ENCODE data around the gene CLRN1.

CLRN1 gene

DNA sequence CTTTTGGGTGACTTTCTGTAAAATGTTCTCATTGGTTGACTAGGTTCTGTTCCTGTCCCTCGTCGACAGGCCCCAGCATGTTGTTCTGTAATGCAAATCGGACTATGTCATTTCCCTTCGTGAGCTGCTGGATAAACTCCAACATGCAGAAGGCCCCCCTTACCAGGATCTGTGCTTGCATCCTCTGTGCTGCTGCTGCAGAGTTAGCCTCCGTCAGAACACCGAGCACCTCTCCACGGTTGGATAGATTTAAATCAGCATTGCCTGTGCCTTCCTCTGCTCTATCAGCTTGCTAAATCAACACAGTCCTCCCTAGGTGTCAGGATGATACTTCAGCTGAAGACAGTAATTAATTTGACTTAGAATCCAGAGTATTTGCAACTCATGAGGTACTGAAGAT lies 54.6 kb downstream of the CLRN1 start:
- DNase-seq = no peak

DNA sequence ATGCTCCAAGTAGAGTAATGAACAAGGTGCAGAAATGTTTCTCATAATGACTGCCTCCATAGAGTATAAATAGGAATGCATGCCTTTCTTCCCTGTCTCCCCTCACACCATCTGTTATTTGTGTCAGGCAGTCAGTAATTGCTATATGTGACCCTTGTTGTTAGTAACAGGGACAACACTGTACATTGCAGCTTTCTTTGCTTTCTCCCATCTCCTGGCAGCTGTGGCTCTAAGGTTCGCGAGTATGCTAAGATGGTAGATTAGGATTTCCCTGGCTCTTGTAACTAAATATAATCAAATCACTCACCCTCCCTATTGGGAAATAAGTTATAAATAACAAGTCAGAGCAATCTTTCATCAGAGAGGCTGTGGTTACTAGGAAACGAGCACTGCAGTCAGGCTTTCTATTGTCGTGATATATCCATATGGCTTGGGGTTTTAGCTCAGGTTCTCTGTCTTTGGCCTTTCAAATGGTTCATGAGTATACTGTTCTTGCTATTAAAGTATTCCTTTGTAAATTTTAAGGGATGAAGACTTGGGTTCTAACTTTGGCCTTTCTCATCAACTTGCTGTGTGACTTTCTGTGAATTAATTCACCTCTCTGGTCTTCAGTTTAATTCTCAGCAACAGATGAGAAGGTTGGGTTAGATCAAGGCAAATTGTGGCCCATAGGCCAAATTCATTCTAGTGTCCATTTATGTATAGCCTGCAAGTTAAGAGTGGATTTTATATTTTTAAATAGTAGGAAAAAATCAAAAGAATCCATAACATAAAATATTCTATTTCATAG lies 59.2 kb downstream of the CLRN1 start:
- DNase-seq = no peak

DNA sequence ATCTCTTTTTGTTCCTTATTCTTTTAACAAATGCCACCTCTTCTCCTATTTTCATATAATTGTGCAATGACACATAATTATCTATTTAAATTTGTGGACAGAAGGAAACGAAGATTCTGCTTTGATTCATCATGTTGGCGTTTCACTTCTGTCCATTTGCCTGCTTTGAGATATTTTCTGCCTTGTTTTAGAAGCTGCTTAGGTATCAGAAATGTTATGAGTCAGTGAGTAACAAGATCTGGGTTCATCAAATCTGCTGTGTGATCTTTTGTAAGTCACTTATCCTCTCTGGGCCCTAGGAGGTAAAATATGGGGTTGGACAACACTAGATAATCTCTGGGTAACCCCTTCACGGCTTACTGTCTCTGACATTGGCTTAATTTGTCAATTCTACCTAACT lies 60.0 kb downstream of the CLRN1 start:
- DNase-seq = no peak

DNA sequence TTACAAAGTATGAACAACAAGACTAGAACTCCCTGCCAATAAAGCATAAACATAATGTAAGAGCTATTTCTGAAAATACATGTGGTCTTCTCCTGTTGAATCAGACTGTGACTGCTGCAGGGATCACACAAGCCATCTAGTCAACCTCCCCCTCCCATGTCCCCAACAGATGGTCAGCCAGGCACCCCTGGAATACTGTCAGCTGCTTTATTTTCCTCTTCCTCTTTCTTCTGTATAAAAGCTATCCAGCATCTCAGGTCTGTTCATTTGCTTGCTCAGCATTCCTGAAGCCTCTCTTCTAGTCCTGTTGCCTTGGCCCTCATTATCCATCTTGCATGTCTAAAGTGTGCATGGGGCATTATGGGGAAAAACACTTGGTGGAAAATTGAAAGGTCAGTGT lies 60.8 kb downstream of the CLRN1 start:
- DNase-seq = no peak

DNA sequence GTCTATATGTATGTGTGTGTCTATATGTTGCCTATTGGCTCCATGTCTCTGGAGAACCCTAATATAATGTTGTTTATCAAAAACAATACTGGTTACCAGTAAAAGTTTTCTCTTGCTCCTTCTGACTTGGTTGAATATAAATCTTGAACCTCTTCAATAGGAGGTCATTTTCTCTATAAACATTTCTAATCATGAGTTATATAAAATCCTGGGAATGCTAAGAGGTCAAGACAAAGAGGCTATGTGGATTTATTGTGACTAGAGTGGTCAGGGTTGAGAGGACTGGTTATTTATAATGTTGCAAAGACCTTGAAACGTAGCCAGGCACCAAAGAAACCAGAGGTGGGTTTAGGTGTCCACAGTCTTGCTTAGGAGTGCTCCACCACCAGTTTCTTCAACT lies 66.1 kb downstream of the CLRN1 start:
- no peak for DNase-seq

DNA sequence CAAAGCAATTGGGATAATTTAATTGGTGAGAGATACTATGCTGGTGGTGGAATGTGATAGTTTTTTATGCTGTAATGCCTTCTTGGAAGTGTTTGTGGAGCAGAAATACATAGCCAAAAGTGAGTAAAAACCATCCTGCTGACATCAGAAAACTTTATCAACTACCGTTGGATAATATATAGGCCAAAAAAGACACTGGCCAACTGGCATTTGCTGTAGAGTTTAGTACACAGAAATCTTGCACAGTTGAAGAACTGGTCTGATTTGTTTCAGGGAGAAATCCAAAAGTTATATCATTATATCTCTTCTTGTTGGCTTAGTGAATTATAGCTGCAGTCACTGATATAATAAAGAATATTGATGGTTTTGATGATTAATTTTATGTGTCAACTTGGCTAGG lies 66.8 kb downstream of the CLRN1 start:
- no peak for DNase-seq

DNA sequence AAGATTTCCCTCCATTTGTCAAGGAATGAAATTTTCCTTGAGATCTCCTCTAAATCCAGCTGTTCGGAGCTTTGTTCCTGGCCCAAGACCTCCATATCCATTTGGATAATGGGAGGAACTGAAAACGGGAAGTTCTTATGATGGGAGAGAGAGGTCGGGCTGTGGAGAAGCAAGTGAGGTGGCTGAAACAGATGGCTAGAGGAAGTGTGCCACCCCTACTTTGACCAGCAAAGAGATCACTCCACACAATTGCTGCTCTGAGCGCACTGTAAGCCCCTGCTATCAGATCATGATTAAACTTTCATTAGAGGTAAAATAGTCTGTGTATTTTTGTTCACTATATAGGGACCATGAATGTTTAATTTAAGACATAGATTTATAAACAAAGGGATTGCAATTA lies 67.2 kb downstream of the CLRN1 start, which contains the start of gene MINDY4B:
TSS of gene MINDY4B (minus strand) at position 101 of the 400 bp plus-strand sequence. CDS start at position 101, 0 bp downstream.
- DNase-seq = no peak

DNA sequence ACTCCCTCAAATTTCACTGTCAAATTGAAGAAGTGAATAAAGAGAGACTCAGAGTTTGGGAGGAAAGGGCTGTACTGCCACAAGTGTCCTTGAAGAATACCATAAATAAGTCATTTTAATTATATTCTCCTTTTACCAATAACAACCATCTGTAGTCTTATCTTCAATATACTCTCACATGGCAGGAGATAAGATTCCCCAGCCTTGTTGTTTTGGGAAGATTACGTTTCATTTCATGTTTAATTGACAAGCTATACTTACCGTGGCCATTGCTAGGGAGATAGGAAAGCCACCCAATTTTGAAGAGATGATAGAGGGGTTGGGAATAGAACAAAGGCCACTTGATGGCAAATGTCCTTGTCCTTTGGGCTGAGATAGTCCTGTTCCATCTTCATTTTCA lies 69.5 kb downstream of the CLRN1 start:
- no peak for DNase-seq

DNA sequence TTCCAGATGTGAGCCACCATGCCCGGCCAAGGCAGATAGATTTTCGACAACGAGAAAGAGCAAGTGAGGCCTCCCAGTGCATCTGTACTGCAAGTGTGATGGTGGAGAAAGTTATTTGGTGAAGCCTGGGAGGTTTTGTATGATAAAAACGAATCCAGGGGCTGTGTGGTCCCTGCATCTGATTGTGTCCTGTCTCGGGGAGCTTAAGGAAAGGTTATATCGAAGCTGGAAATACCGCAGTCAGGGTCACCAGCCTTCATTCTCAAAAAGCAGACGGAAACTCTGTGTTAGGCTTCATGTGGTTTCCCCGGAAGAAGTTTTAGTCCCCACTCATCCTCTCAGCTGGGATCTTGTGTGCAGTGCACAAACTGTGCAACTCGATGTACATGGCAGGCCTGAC lies 70.7 kb downstream of the CLRN1 start:
- no peak for DNase-seq

DNA sequence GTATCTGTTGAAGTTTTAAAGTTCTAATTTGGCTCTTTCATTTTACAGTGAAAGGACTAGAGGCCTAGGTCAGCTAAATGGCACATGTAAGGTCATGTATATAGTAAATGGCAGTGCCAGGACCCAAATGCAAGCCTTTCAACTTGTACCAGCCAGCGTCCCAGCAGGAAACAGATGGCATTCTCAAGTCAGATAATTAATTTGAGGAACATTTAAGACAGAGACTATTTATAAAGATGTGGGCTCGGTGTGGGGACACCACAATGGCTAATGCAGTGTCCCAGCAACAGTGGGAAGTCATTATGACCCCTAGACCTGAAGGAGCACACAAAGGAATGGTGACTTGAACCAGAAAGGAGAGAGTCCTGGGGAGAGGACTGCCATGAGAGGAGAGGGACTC lies 73.4 kb downstream of the CLRN1 start:
- no peak for DNase-seq

DNA sequence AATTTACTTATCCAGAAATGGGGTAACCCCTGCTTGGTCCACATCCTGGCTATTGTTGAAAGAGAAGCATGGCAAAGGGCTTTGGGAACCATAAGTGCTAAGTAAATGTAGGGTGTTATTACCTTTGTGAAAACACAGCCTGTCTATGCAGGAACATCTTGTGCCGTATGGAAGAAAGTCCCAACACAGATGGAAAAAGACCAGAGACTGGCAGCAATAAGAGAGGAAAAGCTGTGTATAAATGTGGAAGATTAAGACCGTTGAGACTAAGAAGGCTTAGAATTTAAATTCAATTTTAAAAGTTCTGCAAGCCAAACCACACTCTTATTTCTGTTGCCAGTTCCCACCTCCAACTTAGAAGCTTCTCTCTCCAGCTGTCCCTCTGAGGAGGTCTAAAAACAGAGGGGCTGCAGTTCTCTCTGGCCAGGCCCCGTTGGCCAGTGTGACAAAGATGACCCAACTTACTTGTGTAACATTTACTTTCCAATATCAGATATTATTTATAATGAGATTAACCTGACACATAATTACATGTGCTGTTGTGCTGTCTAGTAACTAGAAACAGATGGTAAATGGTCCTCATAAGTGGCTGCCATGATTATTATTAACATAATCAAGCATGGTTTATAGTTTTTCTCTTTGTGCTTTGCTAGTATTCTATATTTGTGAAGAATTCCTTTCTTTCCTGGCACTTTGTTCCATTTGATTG lies 74.3 kb downstream of the CLRN1 start:
- DNase-seq = no peak

DNA sequence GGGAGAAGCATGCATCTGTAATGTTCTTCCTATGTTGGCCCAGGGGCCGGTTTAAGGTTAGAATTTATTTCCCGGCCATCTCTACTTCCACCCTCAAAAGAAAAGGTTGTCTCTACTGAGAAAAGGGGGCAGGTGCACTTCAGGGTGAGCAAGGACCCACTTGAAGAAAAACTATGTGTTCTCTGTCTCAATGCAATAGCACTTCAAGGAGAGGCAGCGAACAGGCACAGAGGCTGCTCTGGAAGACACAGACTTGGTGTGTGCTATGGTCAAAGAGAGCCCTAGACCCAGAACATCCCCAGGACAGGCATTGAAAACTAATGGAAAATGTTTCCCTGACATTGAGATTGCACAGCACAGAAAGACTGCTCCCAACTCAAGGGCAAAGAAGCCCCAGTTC lies 74.9 kb downstream of the CLRN1 start:
- no peak for DNase-seq

DNA sequence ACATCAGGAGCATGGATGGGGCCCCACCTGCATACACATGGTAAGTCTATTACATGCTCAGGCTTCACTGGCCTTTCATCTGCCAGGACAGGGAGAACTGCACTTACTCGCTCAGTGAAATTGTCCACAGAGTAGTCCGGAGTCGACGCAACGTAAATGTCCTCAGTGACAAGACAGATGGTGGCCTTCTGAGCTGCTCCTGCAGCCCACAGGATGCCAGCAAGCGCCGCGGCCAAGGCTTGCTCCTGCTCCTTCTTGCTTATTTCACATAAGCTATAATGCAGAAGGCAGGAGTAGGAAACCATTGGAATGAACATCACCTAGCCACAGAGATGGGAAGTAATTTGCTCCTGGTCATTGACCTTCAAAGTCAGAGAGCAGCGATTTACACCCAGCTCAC lies 81.7 kb downstream of the CLRN1 start:
- no peak for DNase-seq

DNA sequence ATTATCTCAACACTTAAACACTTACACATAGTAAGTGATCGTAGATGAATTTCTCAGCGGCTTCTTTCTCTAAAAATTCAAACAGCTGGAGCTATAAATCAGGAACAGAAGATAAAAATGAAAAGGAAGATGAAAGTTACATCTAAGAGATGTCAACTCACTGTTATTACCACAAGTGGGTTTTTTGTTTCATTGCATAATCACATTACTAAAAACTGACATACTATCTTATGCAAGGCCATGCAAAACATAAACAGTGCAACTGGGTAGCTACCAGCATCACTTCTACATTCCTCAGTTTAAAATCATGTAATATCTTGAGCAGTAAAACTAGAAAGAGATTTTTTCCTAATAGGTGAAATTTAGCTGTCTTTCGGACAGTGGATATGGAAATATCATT lies 82.2 kb downstream of the CLRN1 start:
- DNase-seq = no peak

DNA sequence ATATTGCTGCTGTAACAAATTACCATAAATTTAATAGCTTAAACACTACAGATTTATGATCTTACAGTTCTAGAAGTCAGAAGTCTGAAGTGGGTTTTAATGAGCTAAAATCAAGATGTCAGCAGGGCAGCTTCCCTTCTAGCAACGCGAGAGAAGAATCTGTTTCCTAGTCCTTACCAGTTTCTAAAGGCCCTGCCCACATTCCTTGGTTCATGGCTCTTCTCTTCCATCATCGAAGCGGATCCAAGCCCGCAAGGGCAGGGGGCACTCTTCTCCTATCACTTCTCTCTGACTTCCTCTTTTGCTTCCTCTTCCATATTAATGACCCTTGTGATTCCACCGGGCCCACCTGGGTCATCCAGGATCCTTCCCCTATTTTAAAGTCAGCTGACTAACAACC lies 83.4 kb downstream of the CLRN1 start:
- no peak for DNase-seq

DNA sequence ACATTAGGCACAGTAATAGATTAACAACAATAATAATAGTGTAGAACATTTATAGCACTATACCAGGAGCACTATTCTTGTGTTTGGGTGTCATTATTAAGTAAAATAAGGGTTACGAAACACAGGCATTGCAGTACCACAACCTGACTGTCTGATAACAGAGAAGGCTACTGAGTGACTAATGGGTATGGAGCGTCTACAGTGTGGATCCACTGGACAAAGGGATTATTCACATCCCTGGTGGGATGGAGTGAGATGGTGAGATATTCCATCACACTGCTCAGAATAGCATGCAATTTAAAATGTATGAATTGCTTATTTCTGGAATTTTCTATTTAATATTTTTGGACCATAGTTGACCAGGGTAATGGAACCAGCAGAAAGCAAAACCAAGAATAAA lies 85.5 kb downstream of the CLRN1 start:
- no peak for DNase-seq

DNA sequence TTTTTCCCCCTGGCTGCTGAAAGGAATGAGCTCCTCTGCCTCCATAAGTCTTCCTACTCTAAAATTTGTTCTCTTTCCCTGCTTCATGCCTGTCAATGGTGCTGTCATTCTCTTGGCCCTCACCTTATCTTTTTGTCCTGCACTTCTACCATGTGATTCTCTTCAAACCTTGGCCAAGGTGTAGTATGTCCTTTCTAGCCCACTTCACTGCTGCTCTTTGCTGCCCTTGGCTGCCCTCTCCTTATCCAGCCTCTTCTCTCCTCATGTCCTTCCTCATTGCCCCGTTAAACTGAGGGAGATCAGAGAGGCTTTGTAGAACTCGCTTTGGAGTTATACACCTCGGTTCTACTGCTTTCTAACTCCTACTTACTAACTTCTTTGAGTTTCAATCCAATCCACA lies 87.0 kb downstream of the CLRN1 start:
- DNase-seq = no peak

DNA sequence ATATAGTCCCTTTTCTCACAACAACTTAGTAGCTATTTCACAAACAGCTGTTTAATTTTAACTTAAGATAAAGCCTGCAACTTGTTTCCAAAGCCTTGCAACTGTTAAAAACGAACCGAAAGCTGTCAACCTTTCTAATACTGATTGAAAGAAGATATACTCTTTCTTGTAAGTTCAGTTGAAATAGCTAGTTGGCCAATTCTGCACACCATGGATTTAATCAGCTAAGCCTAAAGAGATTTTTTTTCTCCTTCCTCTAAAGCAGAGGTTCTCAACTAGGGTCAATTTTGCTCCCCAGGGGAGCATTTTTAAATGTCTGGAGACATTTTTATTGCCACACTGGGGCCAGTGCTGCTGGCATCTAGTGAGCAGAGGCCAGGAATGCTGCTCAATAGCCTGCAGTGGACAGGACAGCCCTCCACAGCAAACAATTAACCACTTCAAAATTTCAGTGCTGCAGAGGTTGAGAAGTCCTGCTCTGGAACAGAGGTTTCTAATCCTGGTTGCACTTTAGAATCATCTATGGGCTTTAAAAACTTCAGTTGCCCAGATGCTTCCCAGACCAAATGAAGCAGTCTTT lies 93.4 kb downstream of the CLRN1 start:
- no peak for DNase-seq

DNA sequence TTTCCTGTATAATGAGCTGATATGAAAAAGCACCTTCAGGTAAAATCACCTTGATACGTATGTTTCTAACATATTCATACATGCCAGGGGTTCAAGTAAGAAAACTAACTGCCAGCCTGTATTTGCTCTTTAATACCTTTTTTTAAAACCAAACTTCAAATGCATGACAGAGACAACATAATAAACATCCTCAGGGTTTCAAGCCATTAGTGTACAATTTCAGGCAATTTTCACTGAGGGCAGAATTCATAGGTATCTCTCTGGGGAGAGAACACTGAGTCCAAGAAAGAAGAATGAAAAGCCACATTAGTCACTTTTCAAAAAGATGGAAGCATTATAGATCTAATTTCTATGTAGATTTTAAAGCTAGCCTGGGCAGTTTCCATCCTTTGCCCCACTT lies 94.2 kb downstream of the CLRN1 start:
- no peak for DNase-seq

DNA sequence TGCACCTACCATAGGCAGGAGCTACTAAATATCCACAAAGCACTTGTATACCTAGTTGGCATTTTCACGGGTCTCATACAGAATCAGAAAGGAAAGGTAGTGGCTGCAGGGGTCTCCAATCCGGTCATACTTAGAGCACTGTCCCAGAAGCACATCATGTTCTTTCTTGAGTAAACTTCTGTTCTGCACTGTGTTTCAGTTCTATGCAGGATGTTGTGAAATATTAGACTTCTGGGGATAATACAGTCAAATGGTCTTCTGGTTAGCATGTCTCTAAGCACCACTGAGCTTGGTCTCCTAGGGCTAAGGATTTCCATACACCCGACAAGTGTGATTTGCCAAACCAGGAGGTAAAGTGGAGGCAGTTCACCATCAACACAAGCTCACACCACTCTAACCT lies 95.2 kb downstream of the CLRN1 start:
- no peak for DNase-seq

DNA sequence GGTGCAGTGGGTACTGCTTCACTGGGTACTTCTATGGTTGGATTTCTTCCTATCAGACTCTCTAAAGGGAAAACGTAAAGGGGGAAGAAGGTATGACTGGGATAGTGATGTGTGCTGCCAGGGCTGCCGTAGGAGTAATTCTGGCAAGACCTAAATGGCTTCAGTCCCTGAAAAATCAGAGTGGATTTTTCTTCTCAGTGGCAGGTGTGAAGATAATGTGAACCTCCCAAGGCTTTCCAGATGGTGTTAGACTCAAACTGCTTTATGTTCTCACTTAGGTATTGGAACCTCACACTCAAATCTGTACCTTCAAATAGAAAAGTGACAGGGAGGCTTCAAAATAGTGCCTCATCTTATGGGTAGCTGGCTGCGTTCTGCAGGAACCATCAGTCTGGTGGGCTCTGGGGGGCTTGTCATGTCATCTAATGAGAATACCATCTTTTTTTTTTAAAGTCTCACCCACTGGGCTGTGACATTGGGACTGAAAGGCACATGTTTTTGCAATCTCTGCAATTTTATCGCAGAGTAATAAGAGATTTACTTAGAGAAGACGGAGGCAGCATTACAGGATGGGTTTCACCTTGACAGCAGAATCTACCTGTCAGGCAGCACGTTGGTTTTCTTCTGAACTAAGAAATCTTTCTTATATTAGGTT lies 95.8 kb downstream of the CLRN1 start:
- DNase-seq = no peak

Data from NCI-H1092 (cell line).